ENCODE data around the gene SPC24. TPM values are rescaled to one million over a fixed set of nuclear protein-coding genes. Genes with fewer than 3 reads are reported as not detected.

The SPC24 gene
- total and polyA plus RNA-seq, 2 donors (not counting 3 experiments of a cell fraction or from before 2014, with no cell fraction given), result 19.8 to 70.0 TPM

DNA sequence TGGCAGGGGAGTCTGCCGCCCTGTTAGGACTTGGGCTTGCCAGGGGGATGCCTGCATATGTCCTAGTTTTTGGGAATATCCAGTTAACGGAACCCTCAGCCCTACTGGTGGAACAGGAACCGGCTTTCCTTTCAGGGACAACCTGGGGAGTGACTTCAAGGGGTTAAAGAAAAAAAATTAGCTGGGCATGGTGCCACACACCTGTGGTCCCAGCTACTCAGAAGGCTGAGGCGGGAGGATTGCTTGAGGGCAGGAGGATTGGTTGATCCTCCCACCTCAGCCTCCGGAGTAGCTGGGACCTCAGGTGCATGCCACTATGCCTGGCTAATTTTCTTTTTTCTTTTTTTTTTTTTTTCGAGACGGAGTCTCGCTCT, 43.8 kb downstream of the SPC24 start:
- no peak for DNase-seq (ENCODE audit: low read depth, low spot score)
- Histone ChIP-seq H3K4me1 (ENCODE audit: control insufficient read depth, extremely low read depth, insufficient read depth, low read length) (no peaks in the 10 kb centered on the region), H3K9me1 (replicated peaks; ENCODE audit: control insufficient read depth, extremely low read depth, insufficient read depth, low read length) (no peaks in the 10 kb centered on the region), H3K4me2 (ENCODE audit: insufficient read depth, low read length) (no peak overlapping the region), H3K4me3 (replicated peaks in 1 of 3; ENCODE audit: insufficient read depth in 1 of 3, low read depth in 1 of 3, low read length in 3 of 3) (no peak overlapping the region), H2AFZ (ENCODE audit: low read depth, low read length) (no peak overlapping the region), H3K36me3 (ENCODE audit: control insufficient read depth in 2 of 2, extremely low read depth in 1 of 2, insufficient read depth in 2 of 2, low read length in 2 of 2) (peaks cover 20 to 34% of the 10 kb centered on the region in 2 experiments), H4K20me1 (replicated peaks; ENCODE audit: control insufficient read depth, extremely low read depth, insufficient read depth, low read length) (no peaks in the 10 kb centered on the region), H3K27ac (ENCODE audit: insufficient read depth, low read depth, low read length) (no peak overlapping the region), H3K9ac (replicated peaks; ENCODE audit: extremely low read depth, insufficient read depth, low read length) (no peak overlapping the region), H3K27me3 (ENCODE audit: control insufficient read depth in 2 of 2, insufficient read depth in 2 of 2, low read length in 2 of 2) (no peaks in the 10 kb centered on the region), H3K9me3 (replicated peaks; ENCODE audit: control insufficient read depth, insufficient read depth, low read length) (no peaks in the 10 kb centered on the region), H3K79me2 (ENCODE audit: control insufficient read depth, insufficient read depth, low read length) (peaks cover 35% of the 10 kb centered on the region)
- BruUV-seq (replicated peaks), result no TSS peak
- dilution Hi-C loops (cut with MboI; ENCODE audit: extremely low pct_ligation_motif_present, low sequenced_read_pairs) (no loop called here), intact Hi-C loops (cut with micrococcal nuclease) (no loop called here)
- FAIRE-seq, result no peak
- ChIA-PET POLR2A (no interaction called here), CTCF (interaction anchor here (1.0 to 1.5 kb wide), 2 partner anchors 14 to 76 kb away, joined by 3 to 5 read pairs; no protein-coding TSS in a partner anchor)
- TF ChIP-seq POLR2A (IDR thresholded peaks at IDR 0.05; ENCODE audit: low read depth, low read length) (no peak), CTCF (IDR thresholded peaks at IDR 0.05; ENCODE audit: extremely low read depth in 1 of 2, insufficient read depth in 1 of 2, low read depth in 1 of 2, low read length in 2 of 2) (no peak), FOS (IDR thresholded peaks at IDR 0.05; ENCODE audit: borderline replicate concordance, insufficient read depth, low read length) (no peak), MYC (IDR thresholded peaks at IDR 0.05; ENCODE audit: low read depth, low read length) (no peak), POLR2AphosphoS5 (IDR thresholded peaks at IDR 0.05; ENCODE audit: insufficient read depth, low read depth, low read length) (no peak), EZH2 (IDR thresholded peaks at IDR 0.05; ENCODE audit: borderline replicate concordance, low read depth, low read length, severe bottlenecking) (no peak), GATA2 (IDR thresholded peaks at IDR 0.05; ENCODE audit: insufficient read depth, insufficient read length, low read depth, low read length) (no peak)
- TF ChIP-seq, protein P1, sequence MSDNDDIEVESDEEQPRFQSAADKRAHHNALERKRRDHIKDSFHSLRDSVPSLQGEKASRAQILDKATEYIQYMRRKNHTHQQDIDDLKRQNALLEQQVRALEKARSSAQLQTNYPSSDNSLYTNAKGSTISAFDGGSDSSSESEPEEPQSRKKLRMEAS (IDR thresholded peaks at IDR 0.05; ENCODE audit: insufficient read depth, insufficient read length), result no peak

All from endothelial cell of umbilical vein (primary cell).